Stimulated activated CD8-positive, alpha-beta memory T cell treated with anti-CD3 and anti-CD28 coated beads, Interleukin-4, amount 100 ng/mL, for 48 hours (primary cell): Measurements from ENCODE around the gene RBM23.
A peak's percentile ranks its signal among the peaks of the same experiment; 100 is the strongest.
"Not testable (repeated sequence)": the region's sequence is repeated elsewhere in the genome, so short reads cannot be mapped to it uniquely, and the experiment has no call there.

Experiments
- DNase-seq: peaks from one replicate; pipeline ENCODE4 v3.0.0-alpha.2; 2020

The RBM23 gene

GRCh38 chr14:22915886-22916521 lies 2.9 kb downstream of the RBM23 start:
- DNase-seq, result no peak

DNA sequence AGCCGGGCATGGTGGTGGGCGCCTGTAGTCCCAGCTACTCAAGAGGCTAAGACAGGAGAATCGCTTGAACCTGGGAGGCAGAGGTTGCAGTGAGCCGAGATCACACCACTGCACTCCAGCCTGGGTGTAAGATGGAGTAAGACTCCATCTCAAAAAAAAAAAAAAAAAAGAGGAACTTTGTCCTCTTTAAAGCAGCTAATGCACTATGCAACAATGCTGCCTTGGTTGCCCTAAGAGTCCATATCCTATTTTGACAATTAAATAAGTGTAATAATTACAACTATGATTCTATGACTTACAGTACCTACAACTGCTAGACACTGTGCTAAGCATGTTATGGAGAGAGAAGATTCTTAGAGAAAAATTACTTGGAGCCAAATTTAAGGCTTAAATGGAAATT lies 4.1 kb downstream of the RBM23 start:
- DNase-seq, result not testable (repeated sequence)

DNA sequence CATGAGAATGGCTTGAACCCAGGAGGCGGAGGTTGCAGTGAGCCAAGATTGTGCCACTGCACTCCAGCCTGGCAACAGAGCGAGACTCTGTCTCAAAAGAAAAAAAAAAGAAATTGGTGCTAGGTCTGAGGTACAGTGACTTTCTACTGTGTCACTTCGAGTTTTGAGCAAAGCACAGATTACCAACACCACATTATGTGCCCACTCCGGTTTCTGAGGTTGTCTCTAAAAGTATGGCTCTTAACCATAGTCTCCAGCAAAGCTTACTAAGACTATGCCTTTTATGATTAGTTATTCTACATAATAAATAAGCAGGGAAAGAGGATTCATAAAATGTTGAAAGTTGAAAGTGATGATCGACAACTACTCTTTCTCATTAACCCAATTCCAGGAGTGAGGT lies 8.0 kb downstream of the RBM23 start:
- no peak for DNase-seq

DNA sequence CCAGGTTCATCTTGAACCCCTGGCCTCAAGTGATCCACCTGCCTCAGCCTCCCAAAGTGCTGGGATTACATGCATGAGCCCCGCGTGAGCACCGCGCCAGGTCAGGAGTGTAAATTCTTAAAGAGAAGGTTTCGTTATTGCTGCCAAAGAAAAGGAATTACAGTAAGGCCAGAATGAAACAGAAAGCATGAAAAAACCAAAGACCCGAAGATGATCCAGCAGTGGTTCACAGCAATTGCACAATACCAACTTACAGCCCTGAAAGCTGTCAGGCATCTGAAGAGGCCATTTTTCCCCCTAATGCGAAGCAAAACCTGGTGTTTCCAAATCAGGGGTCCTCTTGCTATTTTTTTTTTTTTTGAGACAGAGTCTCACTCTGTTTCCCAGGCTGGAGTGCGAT lies 10.3 kb downstream of the RBM23 start:
- no peak for DNase-seq

GRCh38 chr14:22907429-22907828 lies 11.5 kb downstream of the RBM23 start:
- DNase-seq, result no peak

GRCh38 chr14:22906073-22906472 lies 12.9 kb downstream of the RBM23 start:
- no peak for DNase-seq

DNA sequence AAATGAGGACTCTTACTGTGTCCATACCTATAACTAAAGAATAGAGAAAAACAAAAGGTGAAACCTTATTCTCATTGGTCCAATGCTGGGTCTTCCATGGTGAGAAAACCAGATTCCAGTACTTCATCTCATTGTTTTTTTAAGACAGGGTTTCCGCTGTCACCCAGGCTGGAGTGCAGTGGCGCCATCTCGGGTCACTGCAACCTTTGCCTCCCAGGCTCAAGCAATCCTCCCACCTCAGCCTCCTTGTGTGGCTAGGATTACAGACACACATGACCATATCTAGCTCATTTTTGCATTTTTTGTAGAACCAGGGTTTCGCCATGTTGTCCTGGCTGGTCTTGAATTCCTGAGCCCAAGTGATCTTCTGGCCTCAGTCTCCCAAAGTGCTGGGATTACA lies 13.3 kb downstream of the RBM23 start:
- DNase-seq, result no peak

- no peak for DNase-seq
These were observed 15.2 kb downstream of the RBM23 start for GRCh38 chr14:22903742-22904087.

- DNase-seq, result no peak
These were observed 17.1 kb downstream of the RBM23 start for GRCh38 chr14:22901799-22902198.

DNA sequence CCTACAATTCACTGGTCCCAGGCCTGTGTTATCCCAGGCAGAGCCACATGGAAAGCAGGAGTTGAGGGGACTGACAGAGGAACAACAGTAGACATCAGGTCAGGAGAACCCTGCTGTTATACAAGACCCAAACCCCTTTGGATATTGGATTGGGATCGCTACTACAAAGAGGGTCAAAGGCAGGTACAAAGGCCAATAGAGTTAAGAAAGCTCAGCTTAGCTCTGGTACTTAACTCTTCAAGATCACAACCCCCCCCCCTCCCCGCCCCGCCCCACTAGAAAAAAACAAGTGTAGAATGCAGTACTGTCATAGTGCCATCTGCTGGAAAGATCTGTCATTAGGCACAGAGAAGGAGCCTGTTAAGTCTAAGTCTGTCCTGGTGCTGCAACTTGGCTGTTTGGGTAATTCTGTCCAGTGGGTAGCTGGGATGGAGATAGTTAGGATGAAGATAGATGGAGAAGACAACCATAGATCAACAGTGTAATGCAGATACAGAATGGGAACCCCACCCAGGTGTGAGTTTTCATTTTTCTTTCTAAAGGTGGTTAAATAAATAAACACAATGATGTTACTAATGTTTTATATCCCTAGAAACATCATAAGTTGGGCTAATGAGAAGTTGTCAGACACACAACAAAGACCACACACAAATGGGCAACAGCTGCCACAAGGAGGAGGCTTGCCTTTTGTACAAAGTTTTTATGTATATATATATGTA lies 18.7 kb downstream of the RBM23 start:
- no peak for DNase-seq

DNA sequence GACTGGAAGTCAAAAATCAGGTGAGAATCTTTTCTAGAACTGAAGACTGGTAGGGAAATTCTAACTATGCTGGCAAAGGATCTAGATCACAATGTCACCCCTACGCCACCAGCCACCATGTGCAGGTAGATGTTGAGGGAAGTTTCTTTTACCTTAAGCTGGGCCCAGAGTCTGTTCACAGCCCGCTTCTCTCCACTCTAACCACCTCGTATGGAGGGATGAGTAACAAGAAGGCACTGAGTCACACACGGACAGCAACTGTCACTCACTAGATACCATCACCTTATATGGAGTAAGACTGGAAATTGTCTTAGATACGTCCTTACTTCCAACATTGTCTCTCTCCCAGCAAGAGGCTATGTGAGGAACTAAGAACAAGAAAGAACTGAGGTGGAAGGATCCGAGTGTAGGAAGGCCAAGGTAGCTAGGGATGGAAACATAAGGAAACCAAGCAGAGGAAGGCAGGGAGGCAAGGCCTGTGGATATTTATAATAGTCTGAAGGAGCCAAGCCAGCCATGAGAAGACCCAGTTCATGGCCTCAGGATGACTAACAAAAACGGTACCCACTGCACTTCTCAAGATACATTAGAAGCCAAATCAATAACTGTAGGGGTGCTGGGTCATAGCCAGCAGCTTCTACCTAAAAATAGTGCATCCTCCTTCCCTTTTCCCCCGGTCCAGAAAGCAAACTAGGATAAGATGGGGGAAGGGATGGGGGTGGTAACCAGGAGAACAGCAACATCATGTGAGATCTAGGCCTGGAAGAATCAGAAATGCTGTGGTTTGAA lies 20.5 kb downstream of the RBM23 start:
- DNase-seq, result peak; percentile 41

DNA sequence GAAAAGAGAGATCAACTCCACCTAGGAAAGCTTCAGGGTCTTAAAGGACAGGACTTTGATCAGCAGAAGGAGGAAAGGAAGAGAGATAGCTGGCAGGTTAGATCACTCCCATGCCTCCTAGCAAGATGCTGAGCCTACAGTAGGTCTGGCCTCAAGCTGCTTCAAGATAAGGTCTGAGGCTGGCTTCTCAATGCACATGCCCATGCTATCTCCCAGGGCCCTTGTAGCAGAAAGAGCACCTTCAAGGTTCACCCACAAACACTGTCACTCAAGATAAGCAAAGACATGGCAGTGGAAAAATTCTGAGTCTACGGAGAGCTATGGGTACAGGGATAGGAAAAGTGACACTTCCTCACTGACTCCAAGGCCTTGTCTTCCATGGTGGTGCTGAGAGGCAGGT lies 21.6 kb downstream of the RBM23 start:
- no peak for DNase-seq

DNA sequence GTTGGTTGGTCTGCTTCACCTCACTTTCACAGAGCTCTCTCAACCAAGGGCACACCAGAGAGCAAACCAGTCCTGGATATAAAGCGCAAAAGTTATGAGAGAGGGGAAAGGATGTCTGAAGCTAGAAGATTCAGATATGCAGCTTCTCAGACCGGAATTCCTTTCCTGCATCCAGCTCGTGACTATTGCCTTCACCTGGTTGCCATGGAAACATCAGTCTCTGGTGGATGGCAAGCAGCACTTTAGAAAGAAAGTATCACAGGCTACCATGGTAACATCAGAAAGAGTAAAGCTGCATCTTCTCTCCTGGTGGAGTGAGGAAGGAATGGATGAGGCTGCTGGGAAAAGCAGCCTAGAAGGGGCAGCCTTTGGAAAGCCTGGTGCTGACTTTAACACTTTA lies 22.2 kb downstream of the RBM23 start:
- no peak for DNase-seq

- no peak for DNase-seq
These were observed 22.6 kb downstream of the RBM23 start for GRCh38 chr14:22896356-22896755.

DNA sequence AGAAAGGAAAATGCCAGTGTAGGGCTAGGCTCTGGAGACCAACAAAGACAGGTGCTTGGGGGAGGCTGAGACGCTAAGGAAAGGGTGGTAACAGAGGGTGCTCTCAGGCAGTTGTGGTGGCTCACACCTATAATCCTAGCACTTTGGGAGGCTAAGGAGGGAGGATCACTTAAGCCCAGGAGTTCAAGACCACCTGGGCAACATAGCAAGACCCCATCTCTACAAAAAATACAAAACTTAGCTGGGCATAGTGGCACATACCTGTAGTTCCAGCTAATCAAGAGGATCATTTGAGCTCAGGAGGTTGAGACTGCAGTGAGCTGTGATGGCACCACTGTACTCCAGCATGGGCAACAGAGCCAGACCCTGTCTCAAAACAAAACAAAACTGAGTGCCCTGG lies 23.5 kb downstream of the RBM23 start:
- no peak for DNase-seq

GRCh38 chr14:22893706-22894105 lies 25.2 kb downstream of the RBM23 start:
- no peak for DNase-seq

DNA sequence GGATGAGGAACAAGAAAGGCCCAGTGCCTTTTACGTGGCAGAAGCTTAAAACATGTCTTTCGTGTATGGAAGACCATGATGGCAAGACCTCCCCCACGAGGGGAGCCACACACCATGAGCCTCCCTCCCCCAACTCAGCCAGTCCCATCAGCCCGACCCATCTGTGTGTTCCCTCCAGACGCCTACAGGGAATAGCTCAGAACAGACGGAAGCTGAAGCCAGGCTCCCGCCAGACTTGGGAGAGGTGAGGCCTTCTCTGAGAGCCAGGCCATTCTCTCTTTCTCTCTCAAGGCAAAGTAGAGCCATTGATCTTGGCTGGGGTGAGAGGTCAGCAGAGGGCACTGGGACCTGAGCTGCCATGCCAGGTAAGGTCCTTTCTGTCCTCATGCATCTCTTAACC lies 26.5 kb downstream of the RBM23 start:
- DNase-seq, result no peak

- DNase-seq, result no peak
These were observed 28.5 kb downstream of the RBM23 start for GRCh38 chr14:22890416-22890815.

GRCh38 chr14:22888662-22889061 lies 30.3 kb downstream of the RBM23 start:
- DNase-seq, result no peak

GRCh38 chr14:22887990-22888378 lies 31.0 kb downstream of the RBM23 start:
- peak; percentile 68 for DNase-seq

- peak; percentile 46 for DNase-seq
These were observed 31.5 kb downstream of the RBM23 start for GRCh38 chr14:22887260-22887989.

DNA sequence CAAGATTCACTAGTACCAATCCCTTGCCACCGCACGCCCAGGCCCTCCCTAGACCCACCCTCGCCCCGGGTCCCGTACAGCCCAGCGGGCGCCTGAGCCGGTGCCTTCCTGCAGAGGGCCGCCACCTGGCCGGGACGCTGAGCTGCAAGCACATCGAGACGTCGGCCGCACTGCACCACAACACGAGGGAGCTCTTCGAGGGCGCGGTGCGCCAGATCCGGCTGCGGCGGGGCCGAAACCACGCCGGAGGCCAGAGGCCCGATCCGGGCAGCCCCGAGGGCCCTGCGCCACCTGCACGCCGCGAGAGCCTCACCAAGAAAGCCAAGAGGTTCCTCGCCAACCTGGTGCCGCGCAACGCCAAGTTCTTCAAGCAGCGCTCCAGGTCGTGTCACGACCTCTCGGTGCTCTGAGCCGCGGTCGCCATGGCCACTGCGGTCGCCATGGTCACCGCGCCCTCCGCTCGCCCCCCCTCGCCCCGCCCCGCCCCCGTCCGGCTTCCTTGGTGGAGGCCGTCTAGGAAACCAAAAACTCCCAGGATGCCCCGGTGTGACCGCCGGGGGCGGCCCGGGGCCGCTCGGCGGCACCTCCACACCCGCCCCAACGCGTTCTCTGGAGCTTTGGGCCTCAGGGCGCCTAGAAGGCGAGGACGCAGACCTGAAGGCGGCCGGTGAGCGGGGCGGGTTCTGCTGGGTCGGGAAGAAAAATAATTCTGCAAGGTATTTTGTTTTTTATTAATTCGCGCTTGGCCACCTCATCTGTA lies 32.3 kb downstream of the RBM23 start:
- peak; percentile 76 for DNase-seq

- DNase-seq, result no peak
These were observed 33.0 kb downstream of the RBM23 start for GRCh38 chr14:22885975-22886374.
